ENCODE data around the gene ANGPTL1.

- TF ChIP-seq CTCF (IDR thresholded peaks at IDR 0.05) (no peak), POLR2A (IDR thresholded peaks at IDR 0.05) (no peak)
These were observed 13.8 kb downstream of the ANGPTL1 start for GRCh38 chr1:178857126-178857525.
